ENCODE measurements around the gene TSPAN9.

Gene TSPAN9

GRCh38 chr12:3170423-3171194 is 93.4 kb downstream of the TSPAN9 start:
- no peak for DNase-seq

- DNase-seq: no peak
These were observed 94.0 kb downstream of the TSPAN9 start for GRCh38 chr12:3171195-3171591.

GRCh38 chr12:3172124-3173007 is 95.2 kb downstream of the TSPAN9 start:
- DNase-seq: no peak

GRCh38 chr12:3173008-3173553 is 95.9 kb downstream of the TSPAN9 start:
- no peak for DNase-seq

GRCh38 chr12:3173912-3174311 is 96.7 kb downstream of the TSPAN9 start:
- DNase-seq: no peak

GRCh38 chr12:3175238-3175637 is 98.1 kb downstream of the TSPAN9 start:
- no peak for DNase-seq

GRCh38 chr12:3176754-3177153 is 99.6 kb downstream of the TSPAN9 start:
- no peak for DNase-seq

GRCh38 chr12:3177778-3178425 is 100.7 kb downstream of the TSPAN9 start:
- DNase-seq: no peak

- DNase-seq: no peak
These were observed 101.6 kb downstream of the TSPAN9 start for GRCh38 chr12:3178671-3179313.

GRCh38 chr12:3179731-3180130 is 102.6 kb downstream of the TSPAN9 start:
- no peak for DNase-seq

- no peak for DNase-seq
These were observed 105.2 kb downstream of the TSPAN9 start for GRCh38 chr12:3182426-3182825.

GRCh38 chr12:3184485-3184884 is 107.3 kb downstream of the TSPAN9 start:
- DNase-seq: no peak

GRCh38 chr12:3185260-3185870 is 108.2 kb downstream of the TSPAN9 start:
- no peak for DNase-seq

- DNase-seq: no peak
These were observed 109.5 kb downstream of the TSPAN9 start for GRCh38 chr12:3186546-3187215.

- no peak for DNase-seq
These were observed 110.9 kb downstream of the TSPAN9 start for GRCh38 chr12:3187846-3188770.

GRCh38 chr12:3189282-3189681 is 112.1 kb downstream of the TSPAN9 start:
- DNase-seq: no peak

- DNase-seq: no peak
These were observed 112.9 kb downstream of the TSPAN9 start for GRCh38 chr12:3190101-3190500.

GRCh38 chr12:3191450-3191849 is 114.3 kb downstream of the TSPAN9 start:
- no peak for DNase-seq

GRCh38 chr12:3192221-3192620 is 115.0 kb downstream of the TSPAN9 start:
- DNase-seq: no peak

GRCh38 chr12:3193131-3193530 is 116.0 kb downstream of the TSPAN9 start:
- DNase-seq: no peak

GRCh38 chr12:3193755-3194154 is 116.6 kb downstream of the TSPAN9 start:
- no peak for DNase-seq

Data from CD4-positive, alpha-beta T cell treated with Interleukin-17A for 4 hours (primary cell).